ENCODE data around the gene SLC25A12. TPM values are rescaled to one million over a fixed set of nuclear protein-coding genes. Genes with fewer than 3 reads are reported as not detected.
"Not testable (repeated sequence)": the region's sequence is repeated elsewhere in the genome, so short reads cannot be mapped to it uniquely, and the experiment has no call there.

The SLC25A12 gene
- total and polyA plus RNA-seq, 7 donors: 19.1 to 83.6 (median 66.5) TPM

GRCh38 chr2:171785450-171785849, 108.6 kb downstream of the SLC25A12 start:
- WGBS, 3 donors: 79 to 99% (median 98%) methylated on average over 3 of the region's 3 CpGs
- H3K27ac ChIP-seq: no peak overlapping the region
- H3K9me3 ChIP-seq: peaks cover 5% of the 10 kb centered on the region
- H3K4me1 ChIP-seq: no peaks in the 10 kb centered on the region
- no peak overlapping the region for H3K4me3 ChIP-seq
- DNase-seq (no peak), ATAC-seq (no peak)
- no peaks in the 10 kb centered on the region for H3K27me3 ChIP-seq (ENCODE audit: insufficient read depth in 3 of 3, low read length in 2 of 3)
- peaks cover 11 to 94% of the 10 kb centered on the region in 2 donors for H3K36me3 ChIP-seq (ENCODE audit: insufficient read depth in 1 of 2, low read depth in 1 of 2)
- no peak for TF ChIP-seq CTCF (IDR thresholded peaks at IDR 0.05)
- intact Hi-C loops (cut with DNase I): no loop called here

GRCh38 chr2:171778515-171778914, 115.5 kb downstream of the SLC25A12 start:
- ATAC-seq (no peak), DNase-seq (no peak)
- Histone ChIP-seq H3K9me3 (peaks cover 5% of the 10 kb centered on the region), H3K4me3 (no peak overlapping the region), H3K36me3 (ENCODE audit: insufficient read depth in 1 of 2, low read depth in 1 of 2) (peaks cover 0 to 44% of the 10 kb centered on the region in 2 donors), H3K27me3 (ENCODE audit: insufficient read depth in 3 of 3, low read length in 2 of 3) (no peaks in the 10 kb centered on the region), H3K4me1 (no peaks in the 10 kb centered on the region), H3K27ac (no peak overlapping the region)
- intact Hi-C loops (cut with DNase I): no loop called here
- WGBS, 3 donors: 96 to 98% (median 96%) methylated on average over 3 of the region's 3 CpGs
- no peak for TF ChIP-seq CTCF (IDR thresholded peaks at IDR 0.05)

- H3K9me3 ChIP-seq; H3K27me3 ChIP-seq (ENCODE audit: insufficient read depth in 3 of 3, low read length in 2 of 3); H3K27ac ChIP-seq; H3K4me3 ChIP-seq; DNase-seq; intact Hi-C loops (cut with DNase I); H3K4me1 ChIP-seq; ATAC-seq: not testable (repeated sequence)
- WGBS, 3 donors: 95 to 98% (median 98%) methylated on average over 21 to 32 of the region's 35 CpGs
- H3K36me3 ChIP-seq (ENCODE audit: insufficient read depth in 1 of 2, low read depth in 1 of 2): peaks cover 0 to 14% of the 10 kb centered on the region in 2 donors
These were observed 119.5 kb downstream of the SLC25A12 start for GRCh38 chr2:171774581-171774980.

- intact Hi-C loops (cut with DNase I): no loop called here
- 93 to 96% (median 94%) methylated on average over 5 of the region's 5 CpGs for WGBS, 3 donors
- no peaks in the 10 kb centered on the region for H3K27me3 ChIP-seq (ENCODE audit: insufficient read depth in 3 of 3, low read length in 2 of 3)
- no peak overlapping the region for H3K27ac ChIP-seq
- H3K4me1 ChIP-seq: no peaks in the 10 kb centered on the region
- TF ChIP-seq CTCF (IDR thresholded peaks at IDR 0.05): no peak
- H3K4me3 ChIP-seq: no peak overlapping the region
- ATAC-seq: no peak
- DNase-seq: no peak
- H3K9me3 ChIP-seq: no peaks in the 10 kb centered on the region
- H3K36me3 ChIP-seq (ENCODE audit: insufficient read depth in 1 of 2, low read depth in 1 of 2): peaks cover 0 to 25% of the 10 kb centered on the region in 2 donors
These were observed 121.7 kb downstream of the SLC25A12 start for GRCh38 chr2:171772373-171772772.

GRCh38 chr2:171771463-171771862, 122.6 kb downstream of the SLC25A12 start:
- ATAC-seq (no peak), DNase-seq (no peak)
- no peaks in the 10 kb centered on the region for H3K27me3 ChIP-seq (ENCODE audit: insufficient read depth in 3 of 3, low read length in 2 of 3)
- TF ChIP-seq CTCF (IDR thresholded peaks at IDR 0.05): no peak
- no peaks in the 10 kb centered on the region for H3K4me1 ChIP-seq
- H3K36me3 ChIP-seq (ENCODE audit: insufficient read depth in 1 of 2, low read depth in 1 of 2): peaks cover 0 to 24% of the 10 kb centered on the region in 2 donors
- no peak overlapping the region for H3K27ac ChIP-seq
- H3K9me3 ChIP-seq: no peaks in the 10 kb centered on the region
- no peak overlapping the region for H3K4me3 ChIP-seq
- intact Hi-C loops (cut with DNase I): no loop called here

Measured in psoas muscle (tissue), 8 donors.